Suppressor macrophage (primary cell): ENCODE measurements around the gene TEFM.
"Not testable (repeated sequence)": the region's sequence is repeated elsewhere in the genome, so short reads cannot be mapped to it uniquely, and the experiment has no call there.

Source experiments
- DNase-seq, 4 experiments: peaks; one replicate each; pipeline ENCODE4 v3.0.0-alpha.2; 2020 to 2022

Gene TEFM

GRCh38 chr17:30921544-30922196 is 15.6 kb upstream of the TEFM start, which contains the start of gene ADAP2:
ADAP2 (plus strand) TSS chr17:30921945; CDS start chr17:30922015, 70 bp downstream.
- DNase-seq, result peak; percentile 84 to 95 (median 92)

GRCh38 chr17:30920683-30921543 is 14.9 kb upstream of the TEFM start:
- DNase-seq, result peak in 2 of 4 experiments; percentile 26 to 35

- no peak for DNase-seq
Observed at GRCh38 chr17:30920282-30920681, 14.2 kb upstream of the TEFM start.

GRCh38 chr17:30917050-30917449 is 11.0 kb upstream of the TEFM start:
- no peak for DNase-seq

- DNase-seq, result no peak
Observed at GRCh38 chr17:30915833-30916611, 10.0 kb upstream of the TEFM start.

GRCh38 chr17:30913955-30914354 is 7.9 kb upstream of the TEFM start:
- DNase-seq, result no peak

GRCh38 chr17:30910151-30910550 is 4.1 kb upstream of the TEFM start:
- DNase-seq, result not testable (repeated sequence)

- no peak for DNase-seq
Observed at GRCh38 chr17:30908717-30909420, 2.8 kb upstream of the TEFM start.

GRCh38 chr17:30905742-30906100 is 317 bp downstream of the TEFM start:
- peak; percentile 23 to 55 (median 50) for DNase-seq

- no peak for DNase-seq
Observed at GRCh38 chr17:30897311-30897710, 8.7 kb downstream of the TEFM start.

GRCh38 chr17:30894236-30894635 is 11.8 kb downstream of the TEFM start:
- no peak for DNase-seq

- no peak for DNase-seq
Observed at GRCh38 chr17:30886187-30886586, 19.9 kb downstream of the TEFM start.

- no peak for DNase-seq
Observed at GRCh38 chr17:30869005-30869404, 37.0 kb downstream of the TEFM start.

- DNase-seq, result no peak
Observed at GRCh38 chr17:30864636-30865035, 41.4 kb downstream of the TEFM start.

- no peak for DNase-seq
Observed at GRCh38 chr17:30858556-30859250, 47.3 kb downstream of the TEFM start.

GRCh38 chr17:30854146-30854545 is 51.9 kb downstream of the TEFM start:
- no peak for DNase-seq
